Measurements from ENCODE around the gene DOCK2. TPM values are rescaled to one million over a fixed set of nuclear protein-coding genes. Genes with fewer than 3 reads are reported as not detected.
A peak's percentile ranks its signal among the peaks of the same experiment; 100 is the strongest.
"Not testable (repeated sequence)": the region's sequence is repeated elsewhere in the genome, so short reads cannot be mapped to it uniquely, and the experiment has no call there.

The DOCK2 gene
- total RNA-seq, 2 donors from 2014 or later = 4.9 to 13.3 TPM

- no peak for ATAC-seq
- intact Hi-C loops (cut with DNase I, micrococcal nuclease) = no loop called here
These were observed 69.8 kb downstream of the DOCK2 start for GRCh38 chr5:169706758-169707450.

GRCh38 chr5:169707686-169708085 is 70.6 kb downstream of the DOCK2 start:
- intact Hi-C loops (cut with DNase I, micrococcal nuclease) = no loop called here
- no peak for ATAC-seq
- no peak for DNase-seq

More at GRCh38 chr5:169706758-169707450, 69.8 kb downstream of the DOCK2 start:
- no peak for DNase-seq

GRCh38 chr5:169710675-169711074 is 73.6 kb downstream of the DOCK2 start:
- DNase-seq (no peak), ATAC-seq (no peak)
- intact Hi-C loops (cut with DNase I, micrococcal nuclease) = no loop called here

GRCh38 chr5:169711551-169712225 is 74.6 kb downstream of the DOCK2 start:
- ATAC-seq = no peak
- intact Hi-C loops (cut with DNase I, micrococcal nuclease) = no loop called here
- no peak for DNase-seq

GRCh38 chr5:169712428-169712827 is 75.4 kb downstream of the DOCK2 start:
- DNase-seq = no peak
- no peak for ATAC-seq
- intact Hi-C loops (cut with DNase I, micrococcal nuclease) = no loop called here

GRCh38 chr5:169716287-169716686 is 79.2 kb downstream of the DOCK2 start:
- DNase-seq (no peak), ATAC-seq (no peak)
- intact Hi-C loops (cut with DNase I, micrococcal nuclease) = no loop called here

GRCh38 chr5:169717288-169717687 is 80.2 kb downstream of the DOCK2 start:
- DNase-seq = no peak
- intact Hi-C loops (cut with DNase I, micrococcal nuclease) = no loop called here
- no peak for ATAC-seq

GRCh38 chr5:169719360-169720314 is 82.6 kb downstream of the DOCK2 start:
- intact Hi-C loops (cut with DNase I, micrococcal nuclease) = no loop called here
- no peak for DNase-seq
- no peak for ATAC-seq

- ATAC-seq (no peak), DNase-seq (no peak)
- intact Hi-C loops (cut with DNase I, micrococcal nuclease) = no loop called here
These were observed 84.7 kb downstream of the DOCK2 start for GRCh38 chr5:169721771-169722170.

- intact Hi-C loops (cut with DNase I, micrococcal nuclease) = no loop called here
- peak; percentile 90 for ATAC-seq
- peak; percentile 11 to 28 for DNase-seq
These were observed 86.2 kb downstream of the DOCK2 start for GRCh38 chr5:169723103-169723831.

GRCh38 chr5:169724303-169725087 is 87.4 kb downstream of the DOCK2 start:
- intact Hi-C loops (cut with DNase I, micrococcal nuclease) = no loop called here
- ATAC-seq = no peak
- DNase-seq = no peak

- DNase-seq; ATAC-seq; intact Hi-C loops (cut with DNase I, micrococcal nuclease): not testable (repeated sequence)
These were observed 88.6 kb downstream of the DOCK2 start for GRCh38 chr5:169725665-169726064.

GRCh38 chr5:169728418-169728817 is 91.3 kb downstream of the DOCK2 start:
- DNase-seq (no peak), ATAC-seq (peak; percentile 53)
- intact Hi-C loops (cut with DNase I, micrococcal nuclease) = no loop called here

GRCh38 chr5:169731221-169731620 is 94.1 kb downstream of the DOCK2 start:
- ATAC-seq = no peak
- intact Hi-C loops (cut with DNase I, micrococcal nuclease) = no loop called here
- DNase-seq = no peak

- ATAC-seq (no peak), DNase-seq (no peak)
- intact Hi-C loops (cut with DNase I, micrococcal nuclease) = no loop called here
These were observed 95.8 kb downstream of the DOCK2 start for GRCh38 chr5:169732841-169733240.

- DNase-seq = no peak
- intact Hi-C loops (cut with DNase I, micrococcal nuclease) = no loop called here
- ATAC-seq = no peak
These were observed 98.8 kb downstream of the DOCK2 start for GRCh38 chr5:169735913-169736312.

GRCh38 chr5:169736653-169737052 is 99.6 kb downstream of the DOCK2 start:
- no peak for ATAC-seq
- DNase-seq = no peak
- intact Hi-C loops (cut with DNase I, micrococcal nuclease) = no loop called here

GRCh38 chr5:169740435-169740834 is 103.4 kb downstream of the DOCK2 start:
- no peak for DNase-seq
- no peak for ATAC-seq
- intact Hi-C loops (cut with DNase I, micrococcal nuclease) = no loop called here
